Kasumi-1 (cell line): ENCODE data around the gene AFAP1L2.
A peak's percentile ranks its signal among the peaks of the same experiment; 100 is the strongest.

ENCODE experiments used
- DNase-seq, 2 experiments: peaks; one replicate each; lab custom pipeline; 2025; lab: John Stamatoyannopoulos, UW

Gene AFAP1L2

DNA sequence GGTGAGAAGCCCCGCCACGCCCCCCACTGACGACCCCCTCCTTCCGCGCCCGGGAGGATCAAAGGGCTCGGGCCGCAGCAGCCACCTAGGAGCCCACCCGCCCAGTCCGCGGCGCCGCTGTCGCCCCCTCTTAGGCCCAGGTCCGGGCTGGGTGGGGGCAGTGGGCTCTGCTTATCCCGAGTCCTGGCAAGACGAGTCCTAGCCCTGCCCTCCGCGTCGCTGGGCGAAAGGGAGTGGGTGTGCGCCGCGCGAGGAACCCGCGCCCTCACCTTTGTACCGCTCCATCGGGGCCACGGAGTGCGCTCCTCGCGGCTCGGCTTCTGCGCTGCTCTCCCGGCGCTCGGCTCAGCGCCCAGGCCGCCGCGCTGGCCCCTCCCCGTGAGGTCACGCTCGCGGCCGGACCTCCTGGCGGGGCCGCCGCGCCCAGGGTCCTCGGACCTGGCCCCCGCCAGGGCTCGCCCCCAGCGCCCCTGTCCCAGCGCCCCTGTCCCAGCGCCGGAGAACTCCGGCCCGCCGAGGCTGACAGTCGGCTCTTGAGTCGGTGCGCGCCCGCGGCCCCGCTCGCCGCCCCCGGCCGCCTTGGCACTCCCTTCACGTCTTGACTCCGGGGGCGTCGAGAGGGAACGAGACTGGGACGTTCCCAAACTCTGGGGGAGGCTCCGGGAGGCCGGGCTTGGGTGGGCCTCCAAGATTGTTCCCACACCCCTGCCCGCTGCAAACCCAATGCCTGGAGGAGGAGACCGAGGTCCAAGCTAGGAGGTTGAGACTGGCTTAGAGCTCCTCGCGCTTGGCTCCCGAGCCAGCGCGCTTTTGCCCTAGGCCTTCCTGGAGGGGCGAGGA lies at the start of gene AFAP1L2:
AFAP1L2 (minus strand) TSS at position 332 of the 840 bp plus-strand sequence; CDS start at position 285, 47 bp downstream.
- no peak for DNase-seq

GRCh38 chr10:114453576-114453975 lies 49.3 kb upstream of the AFAP1L2 start:
- no peak for DNase-seq

DNA sequence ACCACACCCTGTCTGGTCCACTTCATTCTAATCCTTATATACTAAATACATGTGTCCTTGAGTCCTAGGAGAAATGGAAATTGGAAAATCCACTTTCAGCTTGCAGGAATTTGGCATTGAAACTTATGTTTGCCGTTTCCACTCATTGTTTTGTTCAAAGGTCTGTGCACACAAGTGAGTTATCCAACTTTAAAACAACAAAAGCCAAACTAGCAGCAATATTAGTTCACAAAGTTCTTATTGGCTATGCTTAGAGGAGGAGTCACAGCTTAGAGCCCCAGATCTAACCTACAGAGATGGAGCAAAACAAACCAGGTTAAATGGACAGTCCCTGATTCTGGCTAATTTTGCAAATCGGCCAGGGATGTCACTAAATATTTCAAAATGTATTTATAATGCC lies 44.6 kb upstream of the AFAP1L2 start:
- no peak for DNase-seq

DNA sequence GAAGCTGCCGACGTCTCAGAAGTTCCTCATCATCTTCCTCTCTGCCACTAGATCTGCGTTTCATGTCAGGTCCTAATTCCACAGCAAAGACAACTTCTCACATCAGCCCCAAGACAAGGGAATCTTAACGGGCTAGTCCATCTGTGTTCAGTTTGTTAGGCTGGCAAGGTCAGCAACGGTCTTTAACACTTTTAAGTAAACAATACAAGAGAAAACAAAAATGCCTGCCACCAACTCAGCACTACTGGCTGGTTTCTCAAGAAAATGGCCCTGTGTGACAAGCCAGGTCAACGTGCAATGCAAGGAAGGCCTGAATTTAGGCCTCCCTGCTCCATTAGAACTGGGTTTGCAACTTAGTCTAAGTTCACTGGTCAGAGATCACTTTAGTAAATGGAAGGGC lies 41.0 kb upstream of the AFAP1L2 start:
- DNase-seq = no peak

- no peak for DNase-seq
Measured at GRCh38 chr10:114444819-114445218, 40.5 kb upstream of the AFAP1L2 start.

DNA sequence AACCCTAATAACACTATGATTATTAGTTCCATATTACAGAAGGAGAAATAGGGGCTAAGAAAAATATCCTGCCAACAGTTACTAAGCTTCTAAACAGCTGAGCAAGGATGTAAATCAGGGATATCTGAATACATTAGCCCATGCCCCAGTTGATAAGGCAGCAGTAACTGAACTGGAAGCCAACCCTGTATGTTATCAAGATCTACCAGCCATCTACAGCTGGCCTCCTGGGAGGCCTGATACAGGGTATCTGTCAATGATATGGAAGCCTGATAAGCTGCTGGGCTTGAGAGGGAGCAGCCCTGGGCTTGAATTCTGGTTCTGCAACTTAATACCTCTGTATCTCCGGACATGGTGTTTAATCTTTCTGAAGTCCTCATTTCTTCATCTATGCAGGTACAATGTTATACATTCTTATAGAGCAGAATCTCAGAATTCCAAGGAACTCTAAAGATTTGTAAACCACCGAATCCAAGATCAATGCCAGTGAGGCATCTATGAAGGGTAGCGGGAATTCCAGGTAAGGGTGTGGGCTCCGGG lies 37.9 kb upstream of the AFAP1L2 start:
- no peak for DNase-seq

DNA sequence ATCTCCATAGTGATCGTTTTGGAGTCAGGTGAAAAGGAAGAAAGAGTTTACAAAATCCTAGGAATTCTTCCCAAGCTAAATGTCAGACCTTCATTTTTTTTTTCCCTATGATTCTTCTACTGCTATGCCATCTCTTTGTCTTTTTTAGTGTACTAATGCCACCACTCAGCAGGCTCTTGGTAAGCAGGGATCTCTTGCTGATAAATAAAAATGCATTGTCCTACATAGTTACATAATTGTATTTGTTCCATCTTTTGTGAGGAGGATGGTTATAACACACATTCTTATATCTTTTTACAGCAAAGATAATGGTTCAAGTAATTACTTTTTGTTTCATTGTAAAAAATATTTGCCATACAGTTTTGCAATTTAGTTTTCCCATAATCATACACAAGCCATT lies 36.8 kb upstream of the AFAP1L2 start:
- DNase-seq = no peak

DNA sequence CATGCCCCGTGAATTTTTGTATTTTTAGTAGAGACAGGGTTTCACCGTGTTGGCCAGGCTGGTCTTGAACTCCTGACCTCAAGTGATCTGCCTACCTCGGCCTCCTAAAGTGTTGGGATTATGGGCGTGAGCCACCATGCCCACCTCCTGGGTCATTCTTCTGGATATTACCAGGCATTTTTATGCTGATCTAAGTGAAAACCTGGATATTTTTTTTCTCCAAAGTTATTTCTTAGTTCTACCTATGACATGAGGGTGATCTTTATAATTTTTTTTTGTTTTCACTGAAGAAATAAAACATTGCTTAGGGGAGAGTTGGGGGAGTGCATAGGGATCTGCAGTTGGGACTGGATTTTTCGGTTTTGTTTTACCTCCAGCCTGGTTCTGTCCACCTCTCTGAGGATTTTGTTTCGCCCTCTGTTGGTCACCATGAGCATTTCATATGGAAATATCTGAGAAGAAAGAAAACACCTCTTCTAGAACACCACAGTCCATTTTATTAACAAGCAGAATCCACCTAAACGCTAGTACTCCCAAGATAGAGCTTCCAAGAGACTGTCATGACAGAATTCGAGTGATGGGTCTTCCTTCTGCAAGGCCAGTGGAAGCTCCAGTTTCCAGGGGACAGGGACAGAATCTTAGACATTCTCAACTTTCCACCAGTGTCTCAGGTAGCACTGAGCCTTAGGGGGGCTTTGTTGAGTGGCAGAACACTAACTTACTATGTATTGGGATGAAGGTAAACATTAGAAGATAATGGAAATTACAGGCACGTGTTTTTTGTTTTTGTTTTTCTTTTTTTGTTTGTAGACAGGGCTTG lies 33.4 kb upstream of the AFAP1L2 start:
- peak in 1 of 2 experiments; percentile 22 for DNase-seq

DNA sequence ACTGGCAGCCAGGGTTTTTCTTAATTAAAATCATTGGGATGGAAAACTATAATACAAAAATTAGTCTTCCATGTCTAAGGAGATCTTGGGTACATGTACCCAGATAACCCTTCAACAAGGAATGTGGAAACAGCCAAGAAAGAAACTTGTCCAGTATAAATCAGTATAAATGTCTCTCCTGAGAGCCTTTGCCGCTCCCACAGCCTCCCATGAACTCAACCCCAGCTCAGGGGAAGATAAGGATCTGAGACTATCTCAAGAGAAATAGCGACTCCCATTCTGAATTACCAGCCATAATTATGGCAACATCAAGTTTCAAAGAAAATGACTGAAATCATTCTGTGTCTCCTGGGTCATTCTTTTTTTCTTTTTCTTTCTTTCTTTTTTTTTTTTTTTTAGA lies 32.6 kb upstream of the AFAP1L2 start:
- no peak for DNase-seq

DNA sequence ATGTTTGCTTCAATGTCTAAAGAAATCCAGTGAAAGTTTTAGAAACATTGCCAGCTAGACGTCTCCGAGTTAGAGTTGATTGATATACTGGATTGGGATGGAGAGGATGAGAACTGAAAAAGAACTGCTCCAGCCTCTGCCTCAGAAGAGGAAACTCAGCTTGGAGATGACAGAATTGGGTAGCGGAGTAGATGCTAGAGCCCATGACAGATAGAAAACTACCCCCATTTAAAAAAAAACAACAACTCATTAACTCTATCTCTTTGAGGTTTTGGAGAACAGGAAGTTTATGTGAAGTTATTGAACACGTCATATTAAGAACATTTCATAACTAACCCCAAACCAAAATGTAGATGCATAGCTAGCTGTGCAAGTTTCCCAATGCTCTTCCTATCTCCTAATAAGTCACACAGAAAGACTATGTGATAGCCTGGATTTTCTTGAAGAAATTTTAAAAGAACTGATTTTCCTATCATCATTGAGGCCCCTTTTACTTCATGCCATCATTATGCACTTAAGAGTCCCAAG lies 28.3 kb upstream of the AFAP1L2 start:
- no peak for DNase-seq

DNA sequence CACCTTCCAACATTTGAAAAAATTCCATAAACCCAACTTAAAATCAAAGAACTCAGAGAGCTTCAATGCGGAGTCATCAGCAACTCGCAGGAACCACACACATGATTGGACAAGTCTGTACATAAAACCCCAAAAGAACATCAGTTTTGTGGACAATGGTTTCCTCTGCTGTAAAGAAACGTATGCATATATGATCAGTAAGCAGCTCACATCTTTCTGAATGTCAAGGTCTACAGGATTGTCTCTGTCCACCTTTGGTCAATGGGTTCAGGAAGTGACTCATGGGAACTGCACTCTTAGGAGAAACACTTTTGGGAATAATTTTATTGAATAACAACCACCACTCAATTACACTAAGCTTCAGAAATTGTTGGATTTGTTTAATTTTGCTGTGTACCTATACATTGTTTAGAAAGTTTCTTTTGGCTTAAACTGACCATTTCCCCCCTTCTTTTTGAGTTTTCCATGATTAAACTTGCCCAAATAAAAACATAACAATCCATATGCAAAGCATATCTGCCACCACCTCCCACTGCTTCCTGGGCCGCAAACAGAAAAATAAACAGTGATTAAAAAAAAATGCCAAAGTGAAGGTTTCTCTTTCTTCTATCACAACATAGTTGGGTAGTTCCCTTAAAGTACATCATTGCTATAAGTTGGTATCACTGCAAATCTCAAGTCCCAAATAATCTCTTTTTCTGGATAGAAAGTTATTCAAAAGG lies 27.3 kb upstream of the AFAP1L2 start:
- no peak for DNase-seq

- DNase-seq = no peak
Measured at GRCh38 chr10:114430688-114431413, 26.5 kb upstream of the AFAP1L2 start.

DNA sequence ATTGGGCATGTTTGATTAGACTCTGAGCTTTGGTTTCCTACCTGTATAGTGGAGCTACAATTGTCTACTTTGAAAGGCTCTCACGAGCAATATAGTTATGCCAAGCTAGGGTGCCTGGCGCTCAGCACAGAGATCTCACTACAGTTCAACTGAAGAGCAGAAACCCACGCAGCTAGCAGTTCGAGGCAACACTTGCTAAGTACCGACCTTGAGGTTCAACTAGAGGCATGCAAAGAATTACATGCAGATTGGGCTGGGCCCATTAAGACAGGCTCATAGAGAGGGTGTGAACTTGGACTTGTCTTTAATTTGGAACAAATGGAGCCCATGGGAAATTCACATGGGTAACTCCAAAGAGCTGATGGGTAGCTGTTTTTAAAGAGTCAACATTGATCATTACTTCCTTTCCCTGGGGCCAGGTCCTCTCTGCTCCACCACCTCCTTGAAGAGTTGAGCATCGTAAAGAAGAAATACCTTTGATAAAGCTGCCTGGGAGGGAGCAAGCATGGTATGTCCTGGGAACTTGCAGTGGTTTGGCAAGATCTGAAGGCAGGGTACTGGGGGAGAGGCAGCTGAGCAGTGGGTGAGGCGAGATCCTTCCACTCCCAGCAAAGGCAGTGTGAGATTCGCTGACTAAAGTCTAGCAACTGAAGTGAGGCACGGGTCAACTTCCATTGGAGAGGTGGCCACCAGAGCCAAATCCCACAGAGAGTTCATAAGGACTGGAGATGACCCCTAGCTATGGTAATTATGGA lies 25.5 kb upstream of the AFAP1L2 start:
- no peak for DNase-seq

DNA sequence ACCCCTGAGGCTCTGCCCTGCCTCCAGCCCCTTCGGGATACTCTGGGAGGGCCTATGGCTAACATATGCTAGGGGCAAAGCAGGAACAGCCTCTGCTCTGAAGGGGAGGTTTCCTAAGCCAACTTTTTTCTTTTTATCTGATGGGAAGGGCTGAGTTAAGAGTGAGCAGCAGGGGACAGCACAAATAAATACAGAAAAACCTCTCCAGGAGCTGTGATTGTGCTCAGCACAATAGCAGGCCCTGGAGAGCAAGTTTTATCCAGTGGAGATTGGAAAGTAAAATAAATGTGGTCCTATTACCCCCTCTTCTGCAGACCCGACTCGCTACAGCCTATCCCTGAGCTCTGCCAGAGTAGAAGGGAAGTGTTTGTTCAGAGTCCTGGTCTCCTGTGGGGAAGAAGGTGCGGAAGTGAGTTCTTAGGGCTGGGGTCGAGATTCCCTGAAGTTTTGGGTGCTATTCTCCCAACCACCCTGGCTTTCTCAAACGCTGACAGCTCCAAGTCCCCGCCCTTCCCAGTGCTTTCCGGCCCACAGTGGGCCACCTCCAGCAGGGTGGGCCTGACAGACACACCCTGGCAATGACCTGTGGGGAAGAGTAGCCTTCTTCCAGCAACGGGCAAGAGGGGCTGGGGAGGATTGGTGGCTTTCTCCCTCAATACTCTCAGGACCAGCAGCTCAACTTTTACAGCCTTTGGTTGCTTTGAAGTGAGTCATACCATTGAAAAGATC lies 23.0 kb upstream of the AFAP1L2 start:
- DNase-seq = no peak

- DNase-seq = no peak
Measured at GRCh38 chr10:114426476-114426875, 22.2 kb upstream of the AFAP1L2 start.

DNA sequence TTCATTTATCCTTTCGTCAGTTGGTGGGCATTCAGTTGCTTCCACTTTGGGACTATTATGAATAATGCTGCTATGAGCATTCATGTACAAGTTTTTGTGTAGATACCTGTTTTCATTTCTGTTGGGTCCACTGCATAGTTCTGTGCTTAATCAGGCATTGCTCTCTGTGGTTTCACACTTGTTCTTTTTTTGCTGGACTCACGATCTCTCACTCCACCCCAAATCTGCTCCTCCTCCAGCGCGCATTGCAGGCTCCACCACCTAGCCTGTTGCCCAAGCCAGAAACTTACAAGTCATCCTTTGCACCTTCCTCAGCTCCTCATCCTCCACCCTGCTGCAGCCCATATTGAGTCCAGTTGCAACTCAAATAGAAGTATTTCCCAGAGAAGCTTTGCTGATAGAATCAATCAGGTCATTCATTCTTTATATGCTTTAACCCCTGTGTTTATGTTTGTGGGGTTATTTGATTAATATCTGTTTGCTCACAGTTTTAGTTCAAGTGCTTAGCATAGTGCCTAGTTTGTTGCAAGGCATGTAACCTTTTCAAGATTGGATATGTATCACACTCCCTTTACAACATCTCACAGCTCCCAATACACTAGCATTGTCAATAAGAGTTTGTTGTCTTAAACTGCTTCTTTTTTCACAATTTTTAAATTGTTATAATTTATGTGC lies 16.6 kb upstream of the AFAP1L2 start:
- no peak for DNase-seq

DNA sequence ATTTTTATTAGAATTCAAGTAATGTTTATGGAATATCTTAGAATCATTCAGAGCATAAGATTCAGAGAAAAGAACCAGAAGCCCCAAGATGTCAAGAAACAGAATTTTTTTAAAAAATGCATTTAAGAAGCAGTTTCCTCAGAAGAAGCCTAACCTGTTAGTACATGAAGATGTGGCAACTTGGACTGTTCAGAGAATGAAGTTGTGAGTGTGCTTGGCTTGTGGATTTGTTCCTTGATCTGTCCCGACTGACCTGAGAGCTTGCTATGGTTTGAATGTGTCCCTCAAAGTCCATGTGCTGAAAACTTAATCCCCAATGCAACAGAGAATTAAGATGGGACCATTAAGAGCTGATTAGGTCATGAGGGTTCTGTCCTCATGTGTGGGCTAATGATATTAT lies 13.8 kb upstream of the AFAP1L2 start:
- no peak for DNase-seq

GRCh38 chr10:114412907-114413797 lies 8.8 kb upstream of the AFAP1L2 start:
- DNase-seq = no peak
